GM12892 (cell line): ENCODE measurements around the gene CDS2.

Source experiments
- DNase-seq: peaks from one replicate; pipeline ENCODE4 v3.0.0; 2011; ENCODE audit not compliant: insufficient read length
- FAIRE-seq: peaks from 2 replicates; lab custom pipeline; 2011; peaks lifted over from hg19 to GRCh38; lab: Jason Lieb, UNC
- POLR2A ChIP-seq: IDR thresholded peaks from 2 replicates; pipeline ENCODE4 v1.6.1; 2011; ENCODE audit warnings: low read depth, low read length, control low read depth
- POLR2AphosphoS5 ChIP-seq: IDR thresholded peaks from 2 replicates; pipeline ENCODE4 v1.6.1; 2011; ENCODE audit warnings: low read depth, low read length, control low read depth
- TAF1 ChIP-seq: IDR thresholded peaks from 2 replicates; pipeline ENCODE4 v1.6.1; 2011; ENCODE audit warnings: low read depth, mild to moderate bottlenecking, control low read depth, low read length, borderline replicate concordance

CDS2 gene

GRCh38 chr20:5207138-5207537, 80.3 kb downstream of the CDS2 start:
- no peak for TF ChIP-seq TAF1
- no peak for TF ChIP-seq POLR2AphosphoS5
- TF ChIP-seq POLR2A: no peak
- DNase-seq (no peak), FAIRE-seq (no peak)

- FAIRE-seq: no peak
- TF ChIP-seq POLR2A (no peak), TAF1 (no peak), POLR2AphosphoS5 (no peak)
- DNase-seq: no peak
Observed at GRCh38 chr20:5211803-5212714, 85.3 kb downstream of the CDS2 start.

- TF ChIP-seq POLR2AphosphoS5 (no peak), POLR2A (no peak)
- DNase-seq (no peak), FAIRE-seq (no peak)
Observed at GRCh38 chr20:5212907-5213487, 86.2 kb downstream of the CDS2 start.

GRCh38 chr20:5214826-5215225, 88.0 kb downstream of the CDS2 start:
- DNase-seq: no peak
- no peak for FAIRE-seq
- TF ChIP-seq TAF1 (no peak), POLR2A (no peak), POLR2AphosphoS5 (no peak)

- DNase-seq (no peak), FAIRE-seq (no peak)
- TF ChIP-seq POLR2AphosphoS5 (no peak), TAF1 (no peak), POLR2A (no peak)
Observed at GRCh38 chr20:5215672-5216304, 89.0 kb downstream of the CDS2 start.

- no peak for TF ChIP-seq POLR2AphosphoS5
- no peak for FAIRE-seq
Observed at GRCh38 chr20:5216663-5217062, 89.9 kb downstream of the CDS2 start.

GRCh38 chr20:5217616-5218015, 90.8 kb downstream of the CDS2 start:
- no peak for TF ChIP-seq POLR2A
- FAIRE-seq (no peak), DNase-seq (no peak)

More at GRCh38 chr20:5216663-5217062, 89.9 kb downstream of the CDS2 start:
- DNase-seq: no peak

GRCh38 chr20:5220321-5221060, 93.7 kb downstream of the CDS2 start:
- TF ChIP-seq TAF1 (no peak), POLR2AphosphoS5 (no peak), POLR2A (no peak)
- FAIRE-seq (no peak), DNase-seq (no peak)

GRCh38 chr20:5221061-5221430, 94.2 kb downstream of the CDS2 start:
- FAIRE-seq (no peak), DNase-seq (no peak)
- no peak for TF ChIP-seq POLR2AphosphoS5
- TF ChIP-seq POLR2A: no peak
- no peak for TF ChIP-seq TAF1

GRCh38 chr20:5222919-5223634, 96.3 kb downstream of the CDS2 start:
- peak; percentile 69 for FAIRE-seq
- peak; percentile 31 for DNase-seq
- no peak for TF ChIP-seq POLR2A
- TF ChIP-seq TAF1: no peak
- no peak for TF ChIP-seq POLR2AphosphoS5

- DNase-seq (no peak), FAIRE-seq (no peak)
- TF ChIP-seq POLR2A (no peak), TAF1 (no peak), POLR2AphosphoS5 (no peak)
Observed at GRCh38 chr20:5230544-5230943, 103.7 kb downstream of the CDS2 start.
